Measurements from ENCODE around the gene AP3B1.

Gene AP3B1

DNA sequence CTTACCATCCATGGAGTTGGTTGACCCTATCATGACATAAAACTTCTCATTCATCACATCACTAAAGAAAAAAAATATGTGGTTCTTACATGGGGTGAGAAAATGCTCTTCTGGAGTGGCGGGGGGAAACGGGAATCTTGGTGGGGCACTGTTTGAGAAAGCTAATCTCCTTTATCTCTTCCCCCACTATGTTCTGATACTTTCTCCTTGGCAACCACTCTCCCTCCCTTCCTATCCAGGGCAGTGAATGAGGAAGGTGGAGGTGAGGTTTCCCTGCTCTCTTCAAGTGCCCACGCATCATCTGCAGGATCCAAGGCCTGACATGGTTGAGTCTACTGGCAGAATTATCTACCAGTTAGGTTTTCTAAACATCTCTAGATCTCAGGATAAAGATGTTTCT, 297.6 kb downstream of the AP3B1 start:
- DNase-seq: no peak

DNA sequence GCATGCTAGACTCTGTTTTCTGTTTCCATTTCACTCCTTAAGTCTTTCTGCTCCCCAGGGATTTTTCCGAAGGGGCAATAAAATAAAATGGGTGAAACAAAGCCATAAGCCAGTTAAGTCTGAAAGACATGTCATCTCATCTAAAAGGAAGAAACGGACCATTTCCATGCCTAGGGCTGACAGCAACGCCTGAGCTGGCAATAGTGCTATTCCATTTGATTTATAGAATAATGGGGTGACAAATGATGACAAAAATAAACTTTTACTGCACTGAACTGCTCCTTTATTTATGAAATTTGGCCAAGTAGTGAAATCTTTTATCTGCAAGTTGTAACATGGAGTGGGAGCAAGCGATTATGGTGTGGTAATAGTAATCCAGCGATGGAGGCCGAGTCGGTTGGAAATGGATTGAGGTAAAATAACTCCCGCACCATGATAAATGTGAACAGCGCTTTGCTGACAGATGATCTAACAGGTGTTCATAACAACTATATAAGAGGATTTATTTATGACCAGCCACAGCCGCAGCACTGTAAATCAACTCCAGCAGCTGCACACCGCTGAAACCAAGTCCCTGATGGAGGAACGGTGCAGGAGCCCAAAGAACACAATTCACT, 298.6 kb downstream of the AP3B1 start:
- no peak for DNase-seq

DNA sequence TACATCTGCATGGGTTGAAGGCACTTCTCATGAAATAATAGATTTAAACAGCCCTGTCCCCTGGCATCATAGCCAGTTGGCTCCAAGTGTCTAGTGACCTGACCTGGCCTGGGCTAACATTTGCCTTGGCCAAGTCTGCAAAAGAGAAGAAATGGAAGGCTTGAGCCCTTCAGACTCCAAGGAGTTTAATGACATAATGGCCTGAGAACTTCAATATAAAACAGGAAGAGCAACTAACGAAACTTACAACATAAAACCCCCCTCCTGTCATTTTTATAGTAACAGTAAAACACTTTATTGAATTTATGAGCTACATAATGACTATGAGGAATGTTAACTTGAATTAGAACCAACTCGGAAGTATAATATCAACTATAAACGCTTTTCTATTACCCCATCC, 299.6 kb downstream of the AP3B1 start:
- DNase-seq: no peak

- DNase-seq: no peak
Observed at GRCh38 chr5:77993855-77994318, 300.6 kb downstream of the AP3B1 start.

- no peak for DNase-seq
Observed at GRCh38 chr5:77993141-77993854, 301.2 kb downstream of the AP3B1 start.

GRCh38 chr5:77991084-77991483, 303.4 kb downstream of the AP3B1 start:
- DNase-seq: no peak

DNA sequence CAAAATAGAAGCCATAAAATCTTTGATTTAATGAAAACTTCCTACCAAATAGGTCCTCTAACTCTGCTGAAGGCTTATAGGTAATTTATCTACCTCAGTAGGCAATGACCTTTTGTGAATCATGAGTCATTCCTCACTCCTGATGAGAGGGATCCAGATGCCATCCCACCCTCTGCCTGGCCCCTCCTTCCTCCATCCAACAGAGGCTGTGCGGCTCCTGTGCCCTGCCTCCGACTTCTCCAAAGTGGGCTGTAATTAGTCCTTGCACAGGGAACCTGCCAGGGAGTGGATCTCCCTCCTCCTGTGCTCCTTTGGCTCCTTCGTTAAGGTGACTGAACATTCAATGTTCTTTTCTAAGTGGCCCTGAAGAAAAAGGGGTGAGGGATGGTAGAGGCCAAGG, 304.5 kb downstream of the AP3B1 start:
- peak; percentile 16 for DNase-seq

- DNase-seq: no peak
Observed at GRCh38 chr5:77987988-77988387, 306.5 kb downstream of the AP3B1 start.

DNA sequence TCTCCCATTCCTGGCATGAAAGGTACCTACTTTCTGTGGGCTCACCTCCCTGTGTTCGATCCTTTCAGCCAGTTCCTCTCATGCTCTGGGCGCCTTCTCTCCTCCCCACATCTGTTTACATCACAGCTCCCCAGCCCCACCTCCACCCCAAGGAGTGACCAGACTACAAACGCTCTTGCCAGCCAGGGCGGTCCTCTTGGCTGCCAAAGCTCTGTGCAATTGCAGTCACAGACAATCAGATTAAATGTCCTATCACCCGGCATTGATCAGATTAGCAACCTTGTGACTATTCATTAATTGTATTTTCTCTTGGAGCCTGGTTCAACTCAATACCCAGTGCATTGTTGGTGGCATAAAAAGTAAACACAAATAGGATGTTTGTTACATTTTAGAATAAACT, 307.2 kb downstream of the AP3B1 start:
- no peak for DNase-seq

- no peak for DNase-seq
Observed at GRCh38 chr5:77986261-77986660, 308.2 kb downstream of the AP3B1 start.

- DNase-seq: no peak
Observed at GRCh38 chr5:77985247-77985646, 309.3 kb downstream of the AP3B1 start.

- DNase-seq: no peak
Observed at GRCh38 chr5:77984587-77984986, 309.9 kb downstream of the AP3B1 start.

DNA sequence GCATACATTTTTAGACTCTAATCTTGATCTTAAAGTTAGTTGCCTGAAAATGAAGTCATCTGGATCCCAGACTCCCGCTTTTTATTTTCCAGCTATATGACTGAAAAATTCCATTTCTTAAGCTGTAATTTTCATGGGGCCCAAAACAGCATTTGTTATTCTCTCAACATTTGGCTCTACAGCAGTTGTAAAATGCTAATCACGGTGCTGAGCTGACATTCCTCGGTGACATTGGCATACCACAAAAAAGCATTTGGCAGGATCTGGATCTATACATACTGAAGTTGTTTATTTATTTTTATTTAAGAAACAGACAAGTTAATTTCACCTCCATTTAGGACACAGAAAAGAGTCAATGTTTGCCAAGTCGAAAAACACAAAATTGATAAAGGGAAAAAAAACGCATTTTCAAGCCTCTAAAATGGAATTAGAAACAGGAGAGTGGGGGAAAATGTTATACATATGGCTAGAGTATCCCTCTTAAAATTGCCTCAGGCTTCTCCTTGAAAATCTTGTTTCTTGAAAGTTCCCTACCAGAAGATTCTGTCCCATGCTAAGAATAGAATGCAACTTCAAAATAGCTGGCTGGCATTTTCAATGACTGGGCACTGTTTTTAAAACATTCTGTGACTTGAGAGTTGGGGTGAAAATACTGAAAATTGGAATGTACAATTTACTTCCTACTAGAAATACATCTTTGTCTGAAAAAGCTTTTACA, 310.9 kb downstream of the AP3B1 start:
- DNase-seq: no peak

DNA sequence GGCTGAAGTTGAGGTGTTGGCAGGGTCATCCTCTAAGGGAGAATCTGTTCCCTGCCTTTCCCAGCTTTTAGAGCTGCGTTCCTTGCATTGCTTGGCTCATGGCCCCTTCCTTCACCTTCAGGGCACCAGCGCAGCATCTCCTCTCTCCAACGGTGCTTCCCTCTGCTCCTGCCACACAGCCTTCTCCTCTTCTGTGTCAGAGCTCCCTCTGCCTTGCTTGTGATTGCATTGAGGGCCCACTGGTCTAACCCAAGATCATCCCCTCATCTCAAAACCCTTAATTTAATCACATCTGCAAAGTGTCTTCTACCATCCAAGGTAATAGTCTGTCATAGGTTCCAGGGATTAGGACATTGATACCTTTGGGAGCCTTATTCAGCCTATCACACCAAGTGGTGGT, 312.7 kb downstream of the AP3B1 start:
- no peak for DNase-seq

DNA sequence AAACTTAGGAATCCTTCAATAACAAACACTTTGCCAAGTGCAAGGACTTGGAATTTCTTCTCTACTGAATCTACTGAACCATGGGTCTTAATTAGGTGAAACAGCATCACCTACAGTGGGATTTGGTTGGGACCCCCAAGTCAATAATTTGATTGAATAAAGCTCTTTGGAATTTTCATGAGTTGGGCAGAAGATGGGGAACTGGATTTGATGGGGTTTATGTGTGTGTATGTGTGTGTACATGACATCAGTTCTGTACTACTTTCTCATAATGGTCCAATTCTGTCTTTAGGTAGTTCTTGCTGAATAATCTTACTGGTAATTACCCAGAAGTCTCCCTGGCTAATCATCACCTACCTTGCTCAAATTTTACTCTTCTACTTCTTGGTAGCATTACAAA, 319.9 kb downstream of the AP3B1 start:
- DNase-seq: no peak

DNA sequence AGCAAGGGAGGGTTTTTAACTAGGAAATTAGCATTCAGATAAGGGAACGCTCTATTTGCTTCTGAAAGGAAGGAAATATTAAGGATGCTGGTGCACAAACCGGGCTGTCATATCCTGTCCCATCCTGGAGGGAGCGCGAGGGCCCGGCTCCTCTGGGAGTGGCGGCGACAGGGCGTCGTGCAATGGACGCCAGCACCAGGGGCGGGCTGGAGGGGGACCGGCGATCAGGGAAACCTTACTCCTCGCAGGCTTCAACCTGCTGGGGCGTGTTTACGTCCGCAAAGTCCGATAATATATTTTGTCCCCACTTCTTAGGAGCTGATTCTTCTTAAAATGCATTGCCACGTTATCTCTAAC, 321.3 kb downstream of the AP3B1 start:
- DNase-seq: no peak

- DNase-seq: no peak
Observed at GRCh38 chr5:77972469-77973252, 321.8 kb downstream of the AP3B1 start.

DNA sequence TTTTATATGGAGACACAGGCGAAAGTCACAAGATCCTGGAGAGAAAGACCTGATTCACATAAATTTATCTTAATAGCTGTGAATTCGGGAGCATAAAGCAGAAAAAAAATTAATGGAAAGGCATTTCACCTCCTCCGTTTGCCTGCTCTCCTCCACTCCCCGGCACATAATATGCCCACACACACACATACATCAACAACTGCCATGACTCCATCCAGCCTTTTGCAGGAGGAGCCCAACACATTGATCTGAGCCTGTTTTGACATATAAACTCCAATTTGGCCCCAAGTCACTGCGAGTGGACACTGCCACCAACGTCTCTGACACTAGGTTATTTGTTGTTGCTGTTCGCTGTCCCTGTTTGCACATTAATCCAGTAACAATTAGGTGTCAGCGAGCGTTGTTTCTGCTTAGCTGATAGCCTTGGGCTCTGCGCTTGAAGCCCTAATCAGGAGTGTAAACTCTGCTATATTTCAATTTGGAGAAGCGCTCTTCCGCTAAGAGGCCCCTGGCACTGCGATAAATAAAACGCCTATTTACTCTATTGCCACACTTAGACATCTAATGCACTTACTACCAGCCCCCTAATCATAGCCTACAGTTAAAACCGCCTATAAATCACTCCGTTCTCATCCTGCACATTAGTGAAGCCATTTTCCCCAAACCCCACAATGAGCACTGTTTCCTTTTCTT, 322.6 kb downstream of the AP3B1 start:
- no peak for DNase-seq

- DNase-seq: no peak
Observed at GRCh38 chr5:77970891-77971290, 323.6 kb downstream of the AP3B1 start.

DNA sequence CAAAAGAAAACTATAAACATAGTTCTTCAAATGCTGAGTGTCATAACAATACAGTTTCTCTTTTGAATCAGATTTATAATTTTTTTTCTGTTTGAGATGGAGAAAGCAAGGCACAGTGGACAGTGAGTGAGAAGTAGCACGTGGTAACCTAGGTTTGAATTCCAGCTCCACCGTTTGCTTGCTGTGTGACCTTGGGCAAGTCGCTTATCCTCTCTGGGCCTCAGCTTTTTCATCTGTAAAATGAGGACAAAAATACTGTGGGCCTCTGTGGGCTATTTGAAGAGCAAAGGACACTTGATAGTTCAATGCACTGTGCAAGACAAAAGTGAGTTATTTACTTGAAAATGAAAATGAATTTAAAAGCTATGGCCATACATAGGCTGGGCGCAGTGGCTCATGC, 330.7 kb downstream of the AP3B1 start:
- no peak for DNase-seq

GRCh38 chr5:77960863-77961396, 333.6 kb downstream of the AP3B1 start:
- DNase-seq: no peak

- DNase-seq: no peak
Observed at GRCh38 chr5:77960305-77960704, 334.2 kb downstream of the AP3B1 start.

Measured in NCI-H2171 (cell line).